NCI-H345 treated with DMSO at 0.1 percent for 48 hours (cell line): ENCODE data around the gene C12orf57.
"Not testable (repeated sequence)": the region's sequence is repeated elsewhere in the genome, so short reads cannot be mapped to it uniquely, and the experiment has no call there.

Experiments
- DNase-seq: peaks from one replicate; lab custom pipeline; 2025; ENCODE audit not compliant: unreplicated experiment; lab: John Stamatoyannopoulos, UW

C12orf57 gene, protein sequence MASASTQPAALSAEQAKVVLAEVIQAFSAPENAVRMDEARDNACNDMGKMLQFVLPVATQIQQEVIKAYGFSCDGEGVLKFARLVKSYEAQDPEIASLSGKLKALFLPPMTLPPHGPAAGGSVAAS

DNA sequence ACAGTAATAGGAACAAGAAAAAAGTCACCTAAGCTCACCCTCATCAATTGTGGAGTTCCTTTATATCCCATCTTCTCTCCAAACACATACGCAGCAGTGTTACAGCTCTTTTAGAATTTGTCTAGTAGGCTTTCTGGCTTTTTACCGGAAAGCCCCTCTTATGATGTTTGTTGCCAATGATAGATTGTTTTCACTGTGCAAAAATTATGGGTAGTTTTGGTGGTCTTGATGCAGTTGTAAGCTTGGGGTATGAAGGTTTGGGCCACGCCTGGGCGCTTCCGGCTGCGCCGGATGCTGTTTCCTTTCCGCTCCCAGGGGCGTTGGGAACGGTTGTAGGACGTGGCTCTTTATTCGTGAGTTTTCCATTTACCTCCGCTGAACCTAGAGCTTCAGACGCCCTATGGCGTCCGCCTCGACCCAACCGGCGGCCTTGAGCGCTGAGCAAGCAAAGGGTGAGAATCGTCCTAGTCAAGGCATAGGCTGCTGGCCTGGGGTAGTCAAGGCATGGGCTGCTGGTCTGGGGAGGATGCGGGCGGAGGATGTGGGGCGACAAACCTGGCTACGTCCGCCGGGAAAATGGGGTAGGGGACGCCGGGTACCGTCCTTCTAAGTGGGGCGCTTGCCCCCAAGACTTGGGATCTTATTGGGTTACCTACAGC is at the start of gene C12orf57, which contains the start of gene RNU7-1:
Gene C12orf57, plus strand, starts transcription at position 301 of the 659 bp plus-strand sequence. Its CDS starts 100 bp downstream, at position 401.
Gene RNU7-1, plus strand, starts transcription at position 95 of the 659 bp plus-strand sequence.
- peak; percentile 91 for DNase-seq

DNA sequence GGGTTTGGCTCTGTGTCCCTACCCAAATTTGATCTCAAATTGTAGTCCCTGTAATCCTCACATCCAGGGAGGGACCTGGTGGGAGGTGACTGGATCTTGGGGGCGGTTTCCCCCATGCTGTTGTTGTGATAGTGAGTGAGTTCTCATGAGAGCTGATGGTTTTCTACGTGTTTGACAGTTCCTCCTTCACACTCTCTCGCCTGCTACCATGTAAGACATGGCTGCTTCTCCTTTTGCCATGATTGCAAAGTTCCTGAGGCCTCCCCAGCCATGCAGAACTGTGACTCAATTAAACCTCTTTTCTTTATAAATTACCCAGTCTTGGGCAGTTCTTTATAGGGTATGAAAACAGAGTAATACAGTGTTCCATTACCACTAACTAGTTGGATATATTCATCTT is 49.5 kb upstream of the C12orf57 start:
- no peak for DNase-seq

DNA sequence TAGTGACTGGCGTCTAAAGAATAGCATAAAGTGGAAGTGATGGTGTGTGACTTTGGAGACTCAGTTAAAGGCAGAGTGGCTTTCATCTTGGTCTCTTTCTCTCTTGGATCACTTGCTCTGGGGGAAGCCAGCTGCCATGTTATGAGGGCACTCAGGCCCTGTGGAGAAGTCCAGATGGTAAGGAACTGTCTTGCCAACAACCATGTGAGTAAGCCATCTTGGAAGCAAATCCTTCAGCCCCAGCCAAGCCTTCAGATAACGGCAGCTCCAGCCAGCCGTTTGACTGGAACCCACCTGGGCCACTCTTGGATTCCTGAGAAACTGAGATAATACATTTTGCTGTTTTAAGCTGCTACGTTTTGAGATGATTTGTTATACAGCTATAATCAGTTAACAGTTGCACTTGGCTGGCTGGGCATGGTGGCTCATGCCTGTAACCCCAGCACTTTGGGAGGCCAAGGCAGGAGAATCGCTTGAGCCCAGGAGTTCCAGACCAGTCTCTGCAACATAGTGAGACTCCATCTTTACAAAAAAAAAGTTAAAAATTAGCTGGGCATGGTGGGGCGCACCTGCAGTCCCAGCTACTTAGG is 46.9 kb upstream of the C12orf57 start:
- no peak for DNase-seq

DNA sequence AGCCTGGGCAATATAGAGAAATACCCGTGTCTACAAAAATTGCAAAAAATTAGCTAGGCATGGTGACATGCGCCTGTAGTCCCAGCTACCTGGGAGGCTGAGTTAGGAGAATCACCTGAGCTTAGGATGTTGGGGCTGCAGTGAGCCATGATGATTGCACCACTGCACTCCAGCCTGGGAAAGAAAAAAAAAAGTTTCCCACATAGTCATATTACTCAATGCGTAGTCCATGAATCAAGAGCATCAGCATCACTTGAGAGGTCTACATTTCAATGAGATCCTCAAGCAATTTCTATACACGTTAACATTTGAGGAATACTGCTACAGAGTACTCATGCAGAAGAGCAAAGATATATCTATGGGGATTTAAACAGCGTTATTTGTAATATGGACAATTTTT is 44.4 kb upstream of the C12orf57 start:
- no peak for DNase-seq

DNA sequence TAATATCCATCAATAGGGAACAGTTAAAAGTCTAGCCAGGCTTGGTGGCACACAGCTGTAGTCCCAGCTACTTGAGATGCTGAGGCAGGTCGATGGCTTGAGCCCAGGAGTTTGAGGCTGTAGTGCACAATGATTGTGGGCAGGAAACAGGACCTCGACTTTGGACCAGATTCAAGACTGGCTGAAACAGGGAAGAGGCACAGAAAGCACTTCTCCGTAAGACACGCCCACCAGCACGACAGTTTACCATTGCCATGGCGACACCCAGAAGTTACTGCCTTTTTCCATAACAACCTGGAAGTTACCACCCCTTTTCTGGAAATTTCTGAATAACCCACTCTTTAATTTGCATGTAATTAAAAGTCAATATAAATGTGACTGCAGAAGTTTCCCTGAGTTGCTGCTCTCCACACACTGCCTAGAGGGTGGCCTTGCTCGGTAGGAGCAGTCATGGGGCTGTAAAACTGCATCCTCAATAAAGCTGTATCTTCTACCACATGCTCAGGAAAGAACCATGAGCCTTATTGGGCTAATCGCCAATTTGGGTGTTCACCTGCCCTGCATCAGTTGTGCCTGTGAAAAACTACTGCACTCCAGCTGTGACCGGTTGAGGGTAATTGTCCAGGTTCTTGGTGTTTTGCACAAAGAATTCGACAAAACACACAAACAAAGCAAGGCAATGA is 43.8 kb upstream of the C12orf57 start:
- peak; percentile 61 for DNase-seq

DNA sequence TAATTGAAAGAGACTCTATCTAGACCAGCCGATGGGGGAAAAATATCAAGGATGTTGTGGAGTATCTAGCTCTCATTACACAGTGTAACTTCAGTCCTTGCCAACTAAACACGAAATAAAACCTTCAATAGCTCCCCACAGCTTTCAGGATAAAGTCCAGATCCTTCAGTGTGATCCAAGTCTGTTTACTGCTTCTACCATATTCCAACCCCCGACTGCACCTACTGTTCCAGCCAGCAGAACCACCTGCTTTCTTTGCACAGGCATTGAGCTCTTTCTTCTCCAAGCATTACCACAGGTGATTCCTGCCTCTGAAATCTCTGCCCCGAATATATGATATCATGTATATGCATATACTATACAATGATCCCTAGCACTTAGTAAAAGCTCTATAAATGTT is 41.4 kb upstream of the C12orf57 start:
- DNase-seq = no peak

DNA sequence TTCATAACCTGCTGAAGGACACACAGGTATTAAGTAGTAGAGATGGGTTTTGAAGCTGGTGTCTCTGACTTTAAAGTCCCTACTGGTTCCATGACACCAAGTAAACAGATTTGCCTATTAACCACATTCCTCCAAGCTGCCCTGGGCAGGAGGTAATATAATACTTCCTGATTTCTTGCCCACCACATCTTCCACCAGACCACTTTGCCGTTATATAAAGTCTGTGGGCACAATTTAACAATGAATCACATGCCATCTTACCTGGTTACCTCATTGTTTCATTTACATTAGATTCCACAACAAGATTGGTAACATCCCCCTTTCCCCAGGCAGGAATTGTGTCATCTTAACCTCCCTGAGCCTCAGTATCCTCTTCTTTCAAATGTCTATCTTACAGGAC is 40.1 kb upstream of the C12orf57 start:
- no peak for DNase-seq

DNA sequence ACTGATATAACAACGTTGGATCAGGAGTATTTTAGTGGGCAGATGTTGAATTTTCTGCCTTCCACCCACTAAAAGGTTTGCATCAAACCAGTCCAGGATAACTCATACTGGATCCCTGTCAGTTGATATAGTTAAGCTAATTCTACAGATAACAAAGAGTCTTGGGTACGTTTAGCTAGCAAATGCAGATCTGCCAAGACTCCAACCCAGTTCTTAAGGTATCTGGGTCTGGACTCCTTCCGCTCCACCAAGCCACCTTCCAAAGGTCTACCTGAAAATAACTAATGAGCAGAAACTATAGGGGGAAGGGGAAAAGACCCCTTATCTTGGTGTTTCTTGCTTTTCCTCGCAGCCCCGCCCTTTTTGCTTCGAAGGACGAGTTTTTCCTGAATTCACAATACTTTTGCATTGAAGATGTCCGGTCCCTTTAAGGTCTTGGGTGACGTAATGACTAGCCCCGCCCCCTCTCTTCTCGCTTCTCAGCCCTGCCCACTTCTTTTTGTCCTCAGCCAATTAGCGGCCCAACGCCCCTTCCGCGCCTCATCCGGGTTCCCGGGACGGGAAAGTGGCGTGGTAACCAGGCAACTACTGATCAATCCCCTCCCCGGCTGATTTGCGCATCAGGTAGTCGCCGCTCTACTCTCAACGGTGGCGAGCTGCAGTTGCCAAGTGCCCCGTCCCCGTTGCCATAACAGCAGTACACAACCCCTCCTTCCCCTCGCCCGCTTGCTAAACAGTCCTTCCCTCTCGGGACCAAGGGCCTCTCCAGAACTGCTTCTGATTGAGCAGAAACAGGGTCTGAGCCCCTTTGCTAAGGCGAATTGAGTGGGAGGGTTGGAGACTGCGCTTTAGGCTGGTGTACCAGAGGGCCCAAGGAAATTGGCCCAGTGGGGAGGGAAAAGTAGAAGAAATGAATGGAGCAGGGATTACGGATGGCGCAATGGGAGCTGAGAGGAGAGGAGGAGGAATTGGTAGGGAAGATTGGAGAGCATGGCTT is 39.2 kb upstream of the C12orf57 start, which contains the start of gene LRRC23:
Gene LRRC23, plus strand, starts transcription at position 543 of the 997 bp plus-strand sequence. CDS start 812 bp downstream, outside the sequence.
- peak; percentile 98 for DNase-seq

DNA sequence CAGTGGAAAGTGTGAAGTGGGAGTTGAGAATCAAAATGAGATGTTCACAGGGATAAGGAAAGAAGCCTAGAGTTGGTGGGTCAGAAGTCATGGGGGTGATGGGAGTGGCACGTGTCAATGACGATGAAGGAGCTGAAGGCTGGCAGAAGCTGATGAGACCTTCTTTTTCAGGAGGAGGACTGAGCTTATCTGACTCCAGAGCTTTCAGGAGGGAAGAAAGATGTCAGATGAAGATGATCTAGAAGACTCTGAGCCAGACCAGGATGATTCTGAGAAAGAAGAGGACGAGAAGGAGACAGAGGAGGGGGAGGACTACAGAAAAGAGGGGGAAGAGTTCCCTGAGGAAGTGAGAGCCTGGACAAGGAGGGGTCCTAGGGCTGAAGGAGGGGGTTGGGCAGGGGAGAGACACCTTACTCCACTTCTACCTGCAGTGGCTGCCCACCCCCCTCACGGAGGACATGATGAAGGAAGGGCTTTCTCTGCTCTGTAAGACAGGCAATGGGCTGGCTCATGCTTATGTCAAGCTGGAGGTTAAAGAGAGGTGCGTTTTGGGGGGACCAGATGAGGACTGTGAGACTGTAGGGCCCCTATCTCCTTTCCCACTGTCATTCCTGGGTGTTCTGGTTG is 38.3 kb upstream of the C12orf57 start:
- no peak for DNase-seq

DNA sequence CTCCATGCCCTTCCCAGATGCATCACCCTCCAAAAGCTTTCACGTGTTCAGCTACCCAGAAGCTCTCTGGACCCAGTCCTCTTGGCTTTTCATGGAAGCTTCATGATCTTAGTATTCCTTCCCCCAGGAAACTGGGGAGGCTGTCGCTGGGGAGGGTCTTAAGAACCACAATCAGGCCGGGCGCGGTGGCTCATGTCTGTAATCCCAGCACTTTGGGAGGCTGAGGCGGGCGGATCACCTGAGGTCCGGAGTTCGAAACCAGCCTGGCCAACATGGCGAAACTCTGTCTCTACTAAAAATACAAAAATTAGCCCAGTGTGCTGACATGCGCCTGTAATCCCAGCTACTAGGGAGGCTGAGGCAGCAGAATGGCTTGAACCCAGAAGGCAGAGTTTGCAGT is 35.7 kb upstream of the C12orf57 start:
- DNase-seq = not testable (repeated sequence)

DNA sequence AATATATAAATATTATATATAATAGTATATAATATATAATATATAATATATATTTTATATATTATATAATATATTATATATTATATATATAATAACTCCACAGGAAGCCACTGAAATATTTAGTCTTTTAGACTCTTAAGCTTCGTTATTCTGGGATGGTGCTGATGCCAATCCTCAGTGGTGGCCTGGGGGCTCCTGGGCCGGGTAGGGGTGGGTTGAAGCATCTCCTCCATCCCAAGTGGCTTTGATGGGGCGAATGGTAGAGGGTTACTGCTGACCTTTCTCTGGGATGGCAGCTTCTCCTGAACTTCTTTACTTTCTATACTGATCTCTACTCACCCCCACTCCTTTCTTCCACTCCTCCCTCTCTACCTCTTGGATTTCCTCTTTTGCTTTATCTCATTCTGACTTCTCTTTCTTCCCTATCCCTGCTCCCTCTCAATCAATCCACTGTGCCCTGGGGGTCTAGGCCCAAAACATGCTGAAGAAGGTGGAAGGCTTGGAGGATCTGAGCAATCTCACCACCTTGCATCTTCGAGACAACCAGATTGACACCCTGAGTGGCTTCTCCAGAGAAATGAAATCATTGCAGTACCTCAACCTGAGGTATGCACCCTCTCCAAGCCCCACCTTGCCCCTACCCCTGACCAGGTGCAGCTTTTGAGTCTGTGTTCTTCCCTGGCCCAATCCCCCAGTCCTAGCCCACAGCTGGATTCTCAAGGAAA is 34.2 kb upstream of the C12orf57 start:
- DNase-seq = no peak

DNA sequence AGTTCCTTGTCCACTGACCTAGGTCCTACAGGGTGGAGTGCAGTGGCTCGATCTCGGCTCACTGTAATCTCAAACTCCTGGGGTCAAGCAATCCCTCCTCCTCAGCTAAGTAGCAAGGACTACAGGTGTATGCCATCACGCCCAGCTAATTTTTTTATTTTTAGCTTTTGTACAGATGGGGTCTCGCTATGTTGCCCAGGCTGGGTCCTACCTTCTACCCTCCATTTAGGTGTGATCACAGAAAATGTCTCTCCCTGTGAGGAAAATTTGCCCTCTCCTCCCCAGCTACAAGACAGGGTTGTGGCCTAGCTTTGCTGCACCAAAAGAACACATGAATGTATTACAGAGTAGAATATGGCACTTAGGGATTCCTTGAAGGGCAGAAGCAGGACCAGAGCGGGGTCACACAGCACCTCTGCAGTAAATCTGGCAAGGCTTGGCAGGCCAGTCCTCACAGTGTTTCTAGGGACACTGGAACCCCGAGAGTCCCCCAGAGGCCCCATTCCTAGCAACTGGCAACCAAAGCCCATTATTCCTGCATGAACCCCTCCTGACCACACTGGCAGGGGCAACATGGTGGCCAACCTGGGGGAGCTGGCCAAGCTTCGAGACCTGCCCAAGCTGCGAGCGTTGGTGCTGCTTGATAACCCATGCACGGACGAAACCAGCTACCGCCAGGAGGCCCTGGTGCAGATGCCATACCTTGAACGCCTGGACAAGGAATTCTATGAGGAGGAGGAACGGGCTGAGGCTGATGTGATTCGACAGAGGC is 31.5 kb upstream of the C12orf57 start:
- no peak for DNase-seq

DNA sequence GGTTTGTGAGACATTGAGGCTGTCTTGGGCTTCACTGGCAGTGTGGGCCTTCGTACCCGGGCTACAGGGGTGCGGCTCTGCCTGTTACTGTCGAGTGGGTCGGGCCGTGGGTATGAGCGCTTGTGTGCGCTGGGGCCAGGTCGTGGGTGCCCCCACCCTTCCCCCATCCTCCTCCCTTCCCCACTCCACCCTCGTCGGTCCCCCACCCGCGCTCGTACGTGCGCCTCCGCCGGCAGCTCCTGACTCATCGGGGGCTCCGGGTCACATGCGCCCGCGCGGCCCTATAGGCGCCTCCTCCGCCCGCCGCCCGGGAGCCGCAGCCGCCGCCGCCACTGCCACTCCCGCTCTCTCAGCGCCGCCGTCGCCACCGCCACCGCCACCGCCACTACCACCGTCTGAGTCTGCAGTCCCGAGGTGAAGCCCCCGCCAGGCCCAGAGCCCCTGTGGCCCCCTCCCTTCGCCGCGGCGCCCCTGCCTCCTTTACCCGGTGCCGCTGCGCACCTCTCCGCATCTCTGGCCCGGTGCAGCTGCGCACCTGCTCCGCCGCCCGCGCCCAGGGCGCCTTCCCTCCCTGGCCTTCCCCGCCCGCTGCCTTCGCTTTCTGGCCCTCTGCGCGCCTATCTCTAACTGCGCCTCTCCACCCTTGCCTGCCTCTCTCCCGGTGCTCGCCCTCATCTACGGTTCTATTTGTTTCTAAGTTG is 29.4 kb upstream of the C12orf57 start, which contains the start of gene ENO2:
Gene ENO2, plus strand, starts transcription at position 335 of the 701 bp plus-strand sequence. CDS start 1,253 bp downstream, outside the sequence.
- peak; percentile 51 for DNase-seq

DNA sequence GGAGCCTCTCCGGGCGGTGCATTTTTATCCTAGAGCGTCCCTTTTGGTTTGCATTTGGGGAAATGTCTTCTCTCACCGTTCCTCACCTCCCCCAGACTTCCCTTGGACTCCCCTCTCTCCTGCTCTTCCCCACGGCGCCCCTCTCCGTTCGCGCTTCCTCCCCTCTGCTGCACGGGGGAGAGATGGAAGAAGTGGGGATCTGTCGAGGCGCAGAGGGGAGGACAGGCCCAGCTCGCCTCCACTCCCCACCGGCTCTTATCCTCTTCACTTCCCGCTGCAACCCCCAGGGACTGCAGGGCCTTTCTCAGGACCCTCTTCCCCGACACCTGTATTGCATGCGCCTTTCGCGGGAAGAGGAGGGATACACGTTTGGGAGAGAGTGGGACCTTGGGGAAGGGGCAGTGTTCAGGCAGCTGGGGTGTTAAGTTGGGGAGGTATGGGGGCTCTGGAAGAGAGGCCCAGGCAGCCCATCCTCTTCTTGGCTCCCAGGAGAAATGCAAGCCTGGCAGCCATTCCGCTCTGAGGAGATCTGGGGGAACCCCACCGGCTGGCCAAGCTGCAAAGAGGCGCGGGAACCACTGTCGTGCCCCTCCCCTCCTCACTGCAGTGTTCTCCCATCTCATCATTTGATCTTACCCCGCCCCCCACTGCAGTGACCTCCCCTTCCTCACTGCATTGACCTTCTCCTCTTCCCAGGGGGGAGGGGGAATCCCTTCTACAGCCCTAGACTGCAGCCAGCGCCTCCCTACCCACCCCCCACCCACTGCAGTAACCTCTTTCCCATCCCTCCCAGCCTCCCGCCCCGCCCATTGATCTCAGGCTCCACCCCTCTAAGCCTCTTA is 28.7 kb upstream of the C12orf57 start:
- peak; percentile 25 for DNase-seq

DNA sequence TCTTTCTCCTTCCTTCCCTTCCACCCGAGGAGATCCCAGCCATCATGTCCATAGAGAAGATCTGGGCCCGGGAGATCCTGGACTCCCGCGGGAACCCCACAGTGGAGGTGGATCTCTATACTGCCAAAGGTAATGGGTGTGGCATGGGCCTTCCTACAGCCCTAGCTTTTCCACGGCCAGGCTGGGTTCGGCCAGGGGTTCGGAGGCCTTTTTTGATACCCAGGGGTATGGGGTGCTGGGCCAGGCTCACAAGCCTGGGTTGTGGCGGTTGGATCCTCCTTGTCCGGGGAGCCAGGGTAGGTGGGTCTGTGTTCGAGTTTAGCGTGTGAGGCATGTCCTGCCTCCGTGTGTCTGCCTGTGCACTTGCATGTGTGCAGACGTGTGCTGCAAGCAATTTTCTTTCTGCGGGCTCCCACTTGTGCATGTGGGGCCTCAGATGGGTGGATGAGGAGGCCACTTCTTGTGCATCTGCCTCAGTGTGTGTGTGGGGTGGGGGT is 28.0 kb upstream of the C12orf57 start:
- no peak for DNase-seq

DNA sequence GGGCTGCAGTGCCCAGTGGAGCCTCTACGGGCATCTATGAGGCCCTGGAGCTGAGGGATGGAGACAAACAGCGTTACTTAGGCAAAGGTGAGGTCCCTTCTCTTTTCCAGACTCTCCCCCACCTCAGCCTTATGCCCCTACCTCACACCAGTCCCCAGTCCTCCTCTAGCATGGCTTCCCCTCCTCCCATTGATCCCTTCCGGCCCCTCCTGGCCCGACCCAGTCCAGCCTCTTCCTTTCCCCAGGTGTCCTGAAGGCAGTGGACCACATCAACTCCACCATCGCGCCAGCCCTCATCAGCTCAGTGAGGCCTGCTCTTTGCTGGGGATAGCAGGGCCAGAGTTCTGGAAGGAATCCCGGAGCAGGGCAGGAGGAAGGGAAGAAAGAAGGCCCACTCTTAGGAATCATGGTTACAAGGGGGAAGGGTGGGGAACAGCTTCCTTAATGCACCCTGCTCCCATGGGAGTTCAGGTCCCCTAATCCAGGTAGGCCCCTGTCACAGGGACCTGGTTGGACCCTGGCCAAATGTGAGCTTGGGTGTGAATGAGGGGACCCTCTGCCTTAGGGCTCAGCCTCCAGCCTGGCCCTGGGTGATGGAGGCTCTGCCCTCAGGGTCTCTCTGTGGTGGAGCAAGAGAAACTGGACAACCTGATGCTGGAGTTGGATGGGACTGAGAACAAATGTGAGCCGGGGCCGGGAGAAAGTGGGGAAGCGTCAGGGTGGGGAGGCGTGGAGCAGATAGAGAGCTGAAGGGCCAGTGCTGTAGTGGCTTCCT is 27.2 kb upstream of the C12orf57 start:
- no peak for DNase-seq
